SJSA1 (cell line): Measurements from ENCODE around the gene CIDEB. TPM values are rescaled to one million over a fixed set of nuclear protein-coding genes. Genes with fewer than 3 reads are reported as not detected.
A peak's percentile ranks its signal among the peaks of the same experiment; 100 is the strongest.

ENCODE experiments used
- DNase-seq, 2 experiments: peaks; one replicate each; pipeline ENCODE4 v3.0.0-alpha.2; 2015 to 2020; ENCODE audit warnings: low spot score in 2 of 2, low read depth in 1 of 2
- H3K27ac ChIP-seq: fragments of 250-450 bp; sonication (Bioruptor Pico); 2 replicates; pipeline ENCODE4 v1.5.1; 2020; ENCODE audit warnings: mild to moderate bottlenecking, moderate library complexity
- H3K27me3 ChIP-seq: fragments of 250-450 bp; sonication (Bioruptor Pico); replicated peaks from 2 replicates; pipeline ENCODE4 v1.5.1; 2020; ENCODE audit warnings: mild to moderate bottlenecking, moderate library complexity
- H3K36me3 ChIP-seq: fragments of 250-450 bp; sonication (Bioruptor Pico); 2 replicates; pipeline ENCODE4 v1.5.1; 2020; ENCODE audit warnings: mild to moderate bottlenecking
- H3K4me1 ChIP-seq: fragments of 250-450 bp; sonication (Bioruptor Pico); replicated peaks from 2 replicates; pipeline ENCODE4 v1.6.1; 2021; ENCODE audit warnings: mild to moderate bottlenecking
- H3K4me3 ChIP-seq: fragments of 250-450 bp; sonication (Bioruptor Pico); 2 replicates; pipeline ENCODE4 v1.5.1; 2020; ENCODE audit warnings: mild to moderate bottlenecking
- H3K9me3 ChIP-seq: fragments of 250-450 bp; sonication (Bioruptor Pico); replicated peaks from 2 replicates; pipeline ENCODE4 v1.5.1; 2020; ENCODE audit warnings: mild to moderate bottlenecking
- total RNA-seq: library from RNA; depleted of rRNA; stranded (reverse); fragments of >200 nt; shearing (Covaris generic); gene quantifications from 2 replicates; pipeline ENCODE4 v1.2.3, GENCODE V29; 2014; rRNA removed

CIDEB gene
- total RNA-seq, 1 experiment from 2014 or later: not detected

- Histone ChIP-seq H3K36me3 (no peaks in the 10 kb centered on the region), H3K4me1 (peaks cover 8% of the 10 kb centered on the region), H3K9me3 (no peaks in the 10 kb centered on the region), H3K4me3 (no peak overlapping the region), H3K27ac (no peak overlapping the region), H3K27me3 (no peaks in the 10 kb centered on the region)
- DNase-seq: peak in 1 of 2 experiments; percentile 63
Measured at GRCh38 chr14:24259282-24260025, 48.3 kb downstream of the CIDEB start.

GRCh38 chr14:24258548-24259265, 49.1 kb downstream of the CIDEB start:
- Histone ChIP-seq H3K4me1 (peaks cover 8% of the 10 kb centered on the region), H3K27ac (no peak overlapping the region), H3K27me3 (no peaks in the 10 kb centered on the region), H3K36me3 (no peaks in the 10 kb centered on the region), H3K4me3 (no peak overlapping the region), H3K9me3 (no peaks in the 10 kb centered on the region)
- no peak for DNase-seq

DNA sequence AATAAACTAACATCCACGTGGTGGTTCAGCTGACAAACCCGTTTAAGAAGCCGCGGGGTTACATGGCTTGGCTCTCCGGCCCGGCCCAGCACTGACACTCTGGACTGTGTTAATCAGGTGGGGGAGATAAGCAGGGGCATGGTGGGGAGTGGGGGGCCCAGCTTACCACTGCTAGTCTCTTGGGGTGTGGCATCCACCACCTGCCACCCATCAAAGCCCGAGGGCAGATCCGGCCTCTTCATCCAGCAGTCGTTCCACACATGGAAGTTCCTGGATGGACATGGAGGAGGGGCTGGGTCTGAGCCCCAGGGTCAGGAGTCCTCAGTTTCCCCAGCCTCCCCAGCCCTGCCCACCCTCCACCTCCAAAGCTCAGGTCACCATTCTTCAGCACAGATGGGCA, 49.7 kb downstream of the CIDEB start:
- peaks cover 8% of the 10 kb centered on the region for H3K4me1 ChIP-seq
- H3K9me3 ChIP-seq: no peaks in the 10 kb centered on the region
- H3K27ac ChIP-seq: no peak overlapping the region
- DNase-seq: no peak
- no peak overlapping the region for H3K4me3 ChIP-seq
- H3K27me3 ChIP-seq: no peaks in the 10 kb centered on the region
- no peaks in the 10 kb centered on the region for H3K36me3 ChIP-seq

- no peaks in the 10 kb centered on the region for H3K36me3 ChIP-seq
- no peak overlapping the region for H3K4me3 ChIP-seq
- H3K27me3 ChIP-seq: no peaks in the 10 kb centered on the region
- H3K27ac ChIP-seq: no peak overlapping the region
- no peak for DNase-seq
- peaks cover 13% of the 10 kb centered on the region for H3K4me1 ChIP-seq
- H3K9me3 ChIP-seq: no peaks in the 10 kb centered on the region
Measured at GRCh38 chr14:24256960-24257359, 50.8 kb downstream of the CIDEB start.

- Histone ChIP-seq H3K9me3 (no peaks in the 10 kb centered on the region), H3K27ac (no peak overlapping the region), H3K27me3 (no peaks in the 10 kb centered on the region), H3K4me1 (peaks cover 20% of the 10 kb centered on the region), H3K4me3 (no peak overlapping the region), H3K36me3 (no peaks in the 10 kb centered on the region)
- no peak for DNase-seq
Measured at GRCh38 chr14:24255931-24256711, 51.7 kb downstream of the CIDEB start.

- no peaks in the 10 kb centered on the region for H3K27me3 ChIP-seq
- peaks cover 20% of the 10 kb centered on the region for H3K4me1 ChIP-seq
- H3K9me3 ChIP-seq: no peaks in the 10 kb centered on the region
- H3K27ac ChIP-seq: no peak overlapping the region
- H3K4me3 ChIP-seq: no peak overlapping the region
- H3K36me3 ChIP-seq: no peaks in the 10 kb centered on the region
- DNase-seq: no peak
Measured at GRCh38 chr14:24255438-24255837, 52.3 kb downstream of the CIDEB start.

Other genes starting within 250 kb of the CIDEB start
- gene CPNE6, start 236.4 kb downstream of the CIDEB start, total RNA-seq: not detected in 2 replicates
- gene PCK2, start 213.7 kb downstream of the CIDEB start, total RNA-seq: 4.8 and 5.3 TPM in 2 replicates
- gene DCAF11, start 193.2 kb downstream of the CIDEB start, total RNA-seq: 43.1 and 44.0 TPM in 2 replicates
- gene NRL, start 193.0 kb downstream of the CIDEB start, total RNA-seq: 1.4 TPM in 1 of 2 replicates, not detected in the other
- gene FITM1, start 177.3 kb downstream of the CIDEB start, total RNA-seq: 1.8 TPM in 1 of 2 replicates, not detected in the other
- 168 and 199 TPM in 2 replicates for gene PSME1, start 171.8 kb downstream of the CIDEB start, total RNA-seq
- 11.1 and 24.5 TPM in 2 replicates for gene EMC9, start 166.4 kb downstream of the CIDEB start, total RNA-seq
- 161 and 167 TPM in 2 replicates for gene PSME2, start 161.4 kb downstream of the CIDEB start, total RNA-seq
- 40.3 and 135 TPM in 2 replicates for gene RNF31, start 160.5 kb downstream of the CIDEB start, total RNA-seq
- 21.8 and 24.3 TPM in 2 replicates for gene IRF9, start 146.7 kb downstream of the CIDEB start, total RNA-seq
- 0.47 and 6.8 TPM in 2 replicates for gene REC8, start 135.9 kb downstream of the CIDEB start, total RNA-seq
- 25.1 and 27.6 TPM in 2 replicates for gene IPO4, start 119.2 kb downstream of the CIDEB start, total RNA-seq
- 60.3 and 60.5 TPM in 2 replicates for gene TM9SF1, start 112.5 kb downstream of the CIDEB start, total RNA-seq
- gene TSSK4, start 102.3 kb downstream of the CIDEB start, total RNA-seq: not detected in 2 replicates
- gene CHMP4A, start 94.5 kb downstream of the CIDEB start, total RNA-seq: 23.0 and 29.9 TPM in 2 replicates
- gene MDP1, start 91.9 kb downstream of the CIDEB start, total RNA-seq: 13.6 and 30.8 TPM in 2 replicates
- gene NEDD8, start 75.6 kb downstream of the CIDEB start, total RNA-seq: 234 and 316 TPM in 2 replicates
- 46.1 and 64.8 TPM in 2 replicates for gene GMPR2, start 75.0 kb downstream of the CIDEB start, total RNA-seq
- 31.1 and 53.0 TPM in 2 replicates for gene TINF2, start 65.4 kb downstream of the CIDEB start, total RNA-seq
- 0.76 TPM in 1 of 2 replicates, not detected in the other for gene TGM1, start 44.8 kb downstream of the CIDEB start, total RNA-seq
- 18.0 and 30.4 TPM in 2 replicates for gene RABGGTA, start 36.4 kb downstream of the CIDEB start, total RNA-seq
- 5.4 and 20.5 TPM in 2 replicates for gene DHRS1, start 8.2 kb downstream of the CIDEB start, total RNA-seq
- gene NOP9, start 8.1 kb downstream of the CIDEB start, total RNA-seq: 15.3 and 16.2 TPM in 2 replicates
- gene LTB4R2, start 2.2 kb upstream of the CIDEB start, total RNA-seq: 3.1 and 10.1 TPM in 2 replicates
- 0.81 and 2.1 TPM in 2 replicates for gene LTB4R, start 3.5 kb upstream of the CIDEB start, total RNA-seq
- not detected in 2 replicates for gene ADCY4, start 27.1 kb upstream of the CIDEB start, total RNA-seq
- gene RIPK3, start 32.0 kb upstream of the CIDEB start, total RNA-seq: not detected in 2 replicates
- 14.6 and 23.6 TPM in 2 replicates for gene NFATC4, start 60.2 kb upstream of the CIDEB start, total RNA-seq
- gene NYNRIN, start 91.0 kb upstream of the CIDEB start, total RNA-seq: 0.87 and 1.2 TPM in 2 replicates
- 0.84 and 3.1 TPM in 2 replicates for gene CBLN3, start 121.7 kb upstream of the CIDEB start, total RNA-seq
- gene KHNYN, start 122.0 kb upstream of the CIDEB start, total RNA-seq: 12.5 and 25.1 TPM in 2 replicates
- gene SDR39U1, start 134.8 kb upstream of the CIDEB start, total RNA-seq: 7.9 and 8.2 TPM in 2 replicates
- not detected in 2 replicates for gene CMA1, start 200.3 kb upstream of the CIDEB start, total RNA-seq